Memory B cell (primary cell): ENCODE measurements around the gene SMIM30.
"Not testable (repeated sequence)": the region's sequence is repeated elsewhere in the genome, so short reads cannot be mapped to it uniquely, and the experiment has no call there.

Source experiments
- ATAC-seq: fragments of 150-1000 bp; cut with Tn5 transposase; 2 replicates; pipeline ENCODE4 v1.10.0; 2021; ENCODE audit warnings: low read depth, mild to moderate bottlenecking, moderate library complexity
- DNase-seq, 2 donors: peaks; one replicate each; pipeline ENCODE4 v3.0.0; 2022; ENCODE audit warnings: low spot score in 2 of 2
- H3K27ac Mint-ChIP-seq: one replicate; pipeline ENCODE4 v1.8.0; 2022; ENCODE audit warnings: mild to moderate bottlenecking, moderate library complexity, mixed read lengths
- H3K27me3 Mint-ChIP-seq: one replicate; pipeline ENCODE4 v1.8.0; 2022; ENCODE audit warnings: mixed read lengths
- H3K36me3 Mint-ChIP-seq: one replicate; pipeline ENCODE4 v1.8.0; 2022; ENCODE audit warnings: mild to moderate bottlenecking, mixed read lengths
- H3K4me1 Mint-ChIP-seq: one replicate; pipeline ENCODE4 v1.8.0; 2022; ENCODE audit warnings: mixed read lengths
- H3K4me3 Mint-ChIP-seq: one replicate; pipeline ENCODE4 v1.8.0; 2022; ENCODE audit warnings: mild to moderate bottlenecking, moderate library complexity, mixed read lengths
- H3K9me3 Mint-ChIP-seq: one replicate; pipeline ENCODE4 v1.8.0; 2022; ENCODE audit warnings: mixed read lengths

SMIM30 gene

DNA sequence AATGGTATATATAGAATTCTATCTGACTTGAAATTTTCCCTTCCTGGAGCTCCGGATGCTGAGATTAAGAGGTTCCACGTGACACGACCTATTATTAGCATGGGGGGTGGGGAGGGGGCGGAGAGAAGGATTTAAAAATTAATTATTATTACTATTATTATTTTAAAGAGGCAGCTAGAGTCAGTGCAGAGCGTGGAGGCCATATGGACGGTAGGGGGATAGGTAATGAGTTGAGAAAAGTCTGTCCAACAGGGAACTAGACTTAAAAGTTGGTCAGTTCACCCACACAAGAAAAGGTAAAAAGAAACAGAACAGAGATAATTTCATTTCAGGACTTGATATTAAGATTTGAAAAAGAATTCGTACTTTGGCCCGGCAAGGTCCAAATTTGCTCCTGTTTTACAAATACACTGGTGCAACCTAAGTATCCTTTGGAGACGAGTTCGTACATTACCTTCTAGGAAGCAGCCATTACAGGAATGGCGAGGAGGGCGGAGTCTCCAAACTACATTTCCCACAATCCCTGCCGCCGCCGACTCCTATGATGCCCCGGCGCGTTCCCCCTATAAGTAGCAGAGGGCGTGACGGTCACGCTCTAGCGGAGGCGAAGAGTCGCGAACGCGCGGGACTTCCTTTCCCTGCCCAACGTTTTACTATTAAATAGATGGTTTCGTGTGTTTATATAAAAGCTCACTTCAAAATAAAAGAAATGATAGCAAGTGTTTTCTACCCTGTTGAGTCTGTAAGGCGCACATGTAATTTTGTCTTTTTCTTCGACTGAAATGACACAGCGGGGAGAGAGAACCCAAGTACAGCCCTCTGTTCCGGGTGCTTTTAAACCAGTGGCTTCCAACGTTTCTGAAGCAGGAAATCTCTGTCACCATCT is at the start of gene SMIM30:
Gene SMIM30, minus strand, starts transcription at position 481 of the 886 bp plus-strand sequence. CDS start 976 bp downstream, outside the sequence.
- Mint-ChIP-seq H3K27me3 (no peaks in the 10 kb centered on the region), H3K4me1 (peaks cover 7% of the 10 kb centered on the region), H3K4me3 (peak within 1 kb of the TSS; percentile 95), H3K36me3 (peaks cover 7% of the 10 kb centered on the region), H3K9me3 (no peaks in the 10 kb centered on the region), H3K27ac (peak within 1 kb of the TSS; percentile 96)
- DNase-seq = peak; percentile 73 to 81
- ATAC-seq = peak; percentile 99

DNA sequence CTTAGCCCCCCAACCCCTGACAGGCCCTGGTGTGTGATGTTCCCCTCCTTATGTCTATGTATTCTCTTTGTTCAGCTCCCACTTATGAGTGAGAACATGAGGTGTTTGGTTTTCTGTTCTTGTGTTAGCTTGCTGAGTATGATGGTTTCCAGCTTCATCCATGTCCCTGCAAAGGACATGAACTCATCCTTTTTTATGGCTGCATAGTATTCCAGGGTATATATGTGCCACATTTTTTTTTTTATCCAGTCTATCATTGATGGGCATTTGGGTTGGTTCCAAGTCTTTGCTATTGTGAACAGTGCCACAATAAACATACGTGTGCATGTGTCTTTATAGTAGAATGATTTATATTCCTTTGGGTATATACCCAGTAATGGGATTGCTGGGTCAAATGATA is 47.8 kb upstream of the SMIM30 start:
- H3K9me3 Mint-ChIP-seq, H3K4me3 Mint-ChIP-seq, H3K27me3 Mint-ChIP-seq, H3K36me3 Mint-ChIP-seq, H3K27ac Mint-ChIP-seq, H3K4me1 Mint-ChIP-seq, DNase-seq, ATAC-seq: not testable (repeated sequence)

GRCh38 chr7:113161050-113161449 is 42.7 kb upstream of the SMIM30 start:
- no peak for ATAC-seq

DNA sequence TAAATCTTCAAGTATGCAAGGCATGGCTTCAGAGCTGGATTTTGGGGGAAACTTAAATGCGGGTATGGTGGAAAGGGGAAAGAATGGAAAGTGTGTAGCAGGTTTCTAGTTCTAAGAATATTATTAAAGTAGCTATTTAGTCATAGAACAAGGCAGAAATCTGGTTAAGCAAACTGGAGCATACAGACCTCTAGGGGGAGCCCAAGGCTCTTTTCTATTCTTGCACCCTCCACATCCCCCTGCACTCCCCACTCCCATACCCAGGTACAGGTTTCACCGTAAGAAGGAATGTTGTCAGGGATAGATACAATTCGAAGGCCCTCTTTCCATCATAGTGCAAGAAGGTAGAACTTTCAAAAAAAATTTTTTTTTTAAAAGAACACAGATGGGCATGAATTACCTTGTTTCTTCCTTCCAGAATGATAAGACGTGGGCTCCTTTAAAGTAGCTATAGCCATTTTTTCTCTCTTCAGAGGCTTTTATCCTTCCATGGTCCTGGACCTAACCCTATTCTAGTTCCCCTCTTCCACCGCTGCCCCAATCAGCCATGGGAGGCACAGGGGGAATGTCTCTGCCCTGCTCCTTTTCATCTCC is 41.5 kb upstream of the SMIM30 start:
- ATAC-seq = no peak
- no peak for DNase-seq
- no peaks in the 10 kb centered on the region for H3K36me3 Mint-ChIP-seq
- H3K27ac Mint-ChIP-seq = no peak overlapping the region
- H3K27me3 Mint-ChIP-seq = no peaks in the 10 kb centered on the region
- H3K9me3 Mint-ChIP-seq = no peaks in the 10 kb centered on the region
- no peaks in the 10 kb centered on the region for H3K4me1 Mint-ChIP-seq
- H3K4me3 Mint-ChIP-seq = no peak overlapping the region

More at GRCh38 chr7:113161050-113161449, 42.7 kb upstream of the SMIM30 start:
- no peaks in the 10 kb centered on the region for H3K4me1 Mint-ChIP-seq
- no peaks in the 10 kb centered on the region for H3K9me3 Mint-ChIP-seq
- no peaks in the 10 kb centered on the region for H3K27me3 Mint-ChIP-seq
- no peak overlapping the region for H3K4me3 Mint-ChIP-seq
- no peak for DNase-seq
- no peaks in the 10 kb centered on the region for H3K36me3 Mint-ChIP-seq
- H3K27ac Mint-ChIP-seq = no peak overlapping the region

- ATAC-seq (no peak), DNase-seq (no peak)
- H3K27ac Mint-ChIP-seq = no peak overlapping the region
- no peaks in the 10 kb centered on the region for H3K9me3 Mint-ChIP-seq
- H3K4me1 Mint-ChIP-seq = no peaks in the 10 kb centered on the region
- H3K4me3 Mint-ChIP-seq = no peak overlapping the region
- H3K36me3 Mint-ChIP-seq = no peaks in the 10 kb centered on the region
- H3K27me3 Mint-ChIP-seq = peaks cover under 1% of the 10 kb centered on the region
These were observed 40.4 kb upstream of the SMIM30 start for GRCh38 chr7:113158756-113159155.

DNA sequence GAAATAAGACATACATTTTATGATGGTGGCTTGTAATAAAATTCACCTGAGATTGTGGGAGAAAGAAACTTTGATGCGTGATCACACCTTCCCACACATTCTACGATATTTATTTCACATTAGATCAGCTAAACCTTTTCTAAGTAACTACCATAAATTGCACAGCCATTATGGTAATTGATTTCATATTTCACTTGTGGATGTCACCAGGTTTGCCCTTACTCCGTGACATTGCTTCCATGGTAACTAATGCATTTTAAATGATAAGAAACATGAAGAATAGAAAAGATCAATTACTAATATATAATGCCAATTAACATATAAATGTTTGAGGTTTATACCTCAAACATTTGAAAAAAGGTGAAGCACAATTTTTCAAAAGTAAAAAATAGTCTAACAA is 35.8 kb upstream of the SMIM30 start:
- H3K4me1 Mint-ChIP-seq = no peaks in the 10 kb centered on the region
- H3K9me3 Mint-ChIP-seq = no peaks in the 10 kb centered on the region
- H3K27ac Mint-ChIP-seq = no peak overlapping the region
- no peak overlapping the region for H3K4me3 Mint-ChIP-seq
- peaks cover 6% of the 10 kb centered on the region for H3K27me3 Mint-ChIP-seq
- no peak for DNase-seq
- H3K36me3 Mint-ChIP-seq = no peaks in the 10 kb centered on the region
- no peak for ATAC-seq

GRCh38 chr7:113144817-113145216 is 26.5 kb upstream of the SMIM30 start:
- peaks cover 7% of the 10 kb centered on the region for H3K4me1 Mint-ChIP-seq
- DNase-seq (no peak), ATAC-seq (no peak)
- no peak overlapping the region for H3K27ac Mint-ChIP-seq
- no peak overlapping the region for H3K4me3 Mint-ChIP-seq
- H3K36me3 Mint-ChIP-seq = no peaks in the 10 kb centered on the region
- peaks cover 2% of the 10 kb centered on the region for H3K9me3 Mint-ChIP-seq
- peaks cover 7% of the 10 kb centered on the region for H3K27me3 Mint-ChIP-seq

DNA sequence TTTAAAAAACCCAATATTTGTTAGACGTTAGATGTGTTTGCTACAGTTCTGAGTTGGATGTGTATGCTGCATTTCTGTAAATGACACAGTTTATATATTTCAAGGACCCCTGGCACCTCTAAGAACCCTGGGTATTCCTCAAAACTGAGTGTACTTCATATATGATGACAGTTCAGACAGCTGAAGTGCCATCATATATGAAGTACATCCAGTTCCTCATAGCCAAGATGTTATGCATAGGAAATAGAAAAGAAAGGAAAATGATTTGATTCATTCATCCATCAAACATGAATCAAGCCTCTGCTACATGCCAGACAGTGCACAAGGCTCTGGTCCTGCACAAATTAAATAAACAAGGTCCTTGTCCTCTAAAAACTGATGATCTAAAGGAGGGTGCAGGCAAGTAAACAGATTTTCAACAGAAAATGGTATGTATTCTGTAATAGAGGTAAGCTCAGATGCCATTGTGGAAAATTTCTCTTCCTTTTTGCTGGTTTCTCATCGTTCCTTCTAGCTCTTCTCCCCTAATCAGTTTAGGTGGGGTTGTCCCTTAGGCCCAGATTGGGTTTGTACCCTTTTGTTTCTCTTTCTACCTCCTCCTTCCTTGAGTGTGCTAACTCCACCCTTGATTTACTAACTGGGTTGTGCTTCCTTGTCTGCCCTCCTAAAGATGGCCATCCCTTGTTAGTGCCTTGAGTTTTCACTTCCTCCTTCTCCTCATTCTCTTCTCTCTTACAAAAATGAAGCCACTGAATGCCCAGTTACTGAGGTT is 25.3 kb upstream of the SMIM30 start:
- H3K27me3 Mint-ChIP-seq = peaks cover 5% of the 10 kb centered on the region
- no peaks in the 10 kb centered on the region for H3K9me3 Mint-ChIP-seq
- peaks cover 7% of the 10 kb centered on the region for H3K4me1 Mint-ChIP-seq
- DNase-seq = no peak
- H3K4me3 Mint-ChIP-seq = no peak overlapping the region
- no peaks in the 10 kb centered on the region for H3K36me3 Mint-ChIP-seq
- no peak overlapping the region for H3K27ac Mint-ChIP-seq
- ATAC-seq = peak; percentile 47

DNA sequence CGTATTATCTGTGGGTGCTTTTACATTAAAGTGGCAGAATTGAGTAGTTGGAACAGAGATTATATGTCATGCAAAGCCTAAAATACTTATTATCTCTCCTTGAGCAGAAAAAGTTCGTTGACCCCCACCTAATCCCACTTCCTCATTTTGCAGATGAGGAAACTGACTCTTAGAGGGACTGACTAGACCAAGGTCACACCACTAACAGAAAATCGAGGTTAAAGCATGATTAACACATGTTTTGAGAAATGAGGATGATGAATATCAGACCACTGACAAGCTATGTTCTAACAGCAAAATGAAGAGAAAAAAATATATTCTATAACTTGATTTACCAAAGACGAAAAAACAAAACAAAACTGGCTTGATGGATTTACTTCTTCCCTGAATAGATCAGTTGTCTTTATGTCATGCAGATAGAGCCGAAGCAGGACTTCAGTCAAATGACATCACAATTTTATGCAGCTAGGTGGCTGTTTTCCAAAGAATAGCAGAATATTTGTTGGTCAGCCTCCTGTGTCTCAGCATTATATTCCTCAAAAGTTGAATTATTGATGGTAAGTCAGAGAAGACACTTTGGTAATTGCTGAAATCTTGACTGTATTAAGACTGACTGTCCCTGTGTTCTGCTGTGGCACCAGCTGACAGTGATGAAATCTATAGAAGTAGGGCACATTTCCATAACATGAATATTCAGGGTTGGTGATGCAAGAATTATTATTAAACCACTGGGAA is 24.2 kb upstream of the SMIM30 start:
- H3K4me1 Mint-ChIP-seq = peaks cover 7% of the 10 kb centered on the region
- H3K4me3 Mint-ChIP-seq = no peak overlapping the region
- ATAC-seq (no peak), DNase-seq (no peak)
- peaks cover 1% of the 10 kb centered on the region for H3K27me3 Mint-ChIP-seq
- no peaks in the 10 kb centered on the region for H3K36me3 Mint-ChIP-seq
- no peak overlapping the region for H3K27ac Mint-ChIP-seq
- H3K9me3 Mint-ChIP-seq = no peaks in the 10 kb centered on the region

GRCh38 chr7:113141803-113142202 is 23.4 kb upstream of the SMIM30 start:
- peaks cover 1% of the 10 kb centered on the region for H3K27me3 Mint-ChIP-seq
- ATAC-seq (no peak), DNase-seq (no peak)
- no peak overlapping the region for H3K4me3 Mint-ChIP-seq
- no peaks in the 10 kb centered on the region for H3K36me3 Mint-ChIP-seq
- no peaks in the 10 kb centered on the region for H3K9me3 Mint-ChIP-seq
- H3K27ac Mint-ChIP-seq = no peak overlapping the region
- H3K4me1 Mint-ChIP-seq = peaks cover 7% of the 10 kb centered on the region

- no peak for DNase-seq
- no peaks in the 10 kb centered on the region for H3K36me3 Mint-ChIP-seq
- no peak for ATAC-seq
- no peak overlapping the region for H3K4me3 Mint-ChIP-seq
- no peaks in the 10 kb centered on the region for H3K9me3 Mint-ChIP-seq
- H3K27me3 Mint-ChIP-seq = peaks cover 1% of the 10 kb centered on the region
- H3K27ac Mint-ChIP-seq = no peak overlapping the region
- H3K4me1 Mint-ChIP-seq = peaks cover 7% of the 10 kb centered on the region
These were observed 22.6 kb upstream of the SMIM30 start for GRCh38 chr7:113140956-113141355.

GRCh38 chr7:113137241-113137640 is 18.9 kb upstream of the SMIM30 start:
- Mint-ChIP-seq H3K36me3 (no peaks in the 10 kb centered on the region), H3K27ac (no peak overlapping the region), H3K4me1 (peaks cover under 1% of the 10 kb centered on the region), H3K4me3 (no peak overlapping the region), H3K27me3 (peaks cover 4% of the 10 kb centered on the region), H3K9me3 (no peaks in the 10 kb centered on the region)
- ATAC-seq (no peak), DNase-seq (no peak)

- no peak for DNase-seq
- no peaks in the 10 kb centered on the region for H3K36me3 Mint-ChIP-seq
- H3K27me3 Mint-ChIP-seq = peaks cover 6% of the 10 kb centered on the region
- no peak overlapping the region for H3K27ac Mint-ChIP-seq
- no peaks in the 10 kb centered on the region for H3K9me3 Mint-ChIP-seq
- no peak overlapping the region for H3K4me3 Mint-ChIP-seq
- H3K4me1 Mint-ChIP-seq = no peaks in the 10 kb centered on the region
- no peak for ATAC-seq
These were observed 15.7 kb upstream of the SMIM30 start for GRCh38 chr7:113134025-113134424.
